Fibroblast of skin of abdomen (primary cell): ENCODE measurements around the gene KRT12. TPM values are rescaled to one million over a fixed set of nuclear protein-coding genes. Genes with fewer than 3 reads are reported as not detected.

Source experiments
- DNase-seq: peaks from one replicate; pipeline ENCODE4 v3.0.0-alpha.2; 2013
- polyA plus RNA-seq, 2 experiments: library from polyadenylated mRNA; unstranded; fragments of 120-200 nt; gene quantifications; one replicate each; pipeline ENCODE4 v1.2.1, GENCODE V29; 2013; ENCODE audit not compliant: insufficient read length in 2 of 2

KRT12 gene
- not detected for polyA plus RNA-seq (2013, experiment 1 of 2; ENCODE audit: insufficient read length)
- polyA plus RNA-seq (2013, experiment 2 of 2; ENCODE audit: insufficient read length) = not detected

- DNase-seq = no peak
Measured at GRCh38 chr17:40866838-40867237, at the start of gene KRT12. KRT12 (minus strand) TSS chr17:40867223; CDS start chr17:40867186, 37 bp downstream.

DNA sequence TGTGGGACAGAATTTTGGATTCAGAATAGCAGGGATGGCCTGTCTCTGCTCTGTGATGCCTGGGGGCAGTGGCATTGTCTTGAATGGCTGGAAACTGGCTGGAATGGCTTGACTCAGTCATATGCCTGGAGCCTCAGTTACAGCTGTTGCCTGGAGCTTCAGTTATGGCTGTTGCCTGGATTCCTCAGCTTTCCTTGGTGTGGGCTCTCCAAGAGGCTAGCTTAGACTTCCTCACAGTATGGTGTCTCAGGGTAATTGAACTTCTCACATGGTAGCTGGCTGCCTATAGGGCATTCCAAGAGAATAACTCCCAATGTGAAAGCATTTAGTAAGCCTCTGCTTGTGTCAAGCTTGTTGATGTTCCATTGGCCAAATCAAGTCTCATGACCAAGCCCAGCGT is 49.3 kb upstream of the KRT12 start:
- DNase-seq = no peak

DNA sequence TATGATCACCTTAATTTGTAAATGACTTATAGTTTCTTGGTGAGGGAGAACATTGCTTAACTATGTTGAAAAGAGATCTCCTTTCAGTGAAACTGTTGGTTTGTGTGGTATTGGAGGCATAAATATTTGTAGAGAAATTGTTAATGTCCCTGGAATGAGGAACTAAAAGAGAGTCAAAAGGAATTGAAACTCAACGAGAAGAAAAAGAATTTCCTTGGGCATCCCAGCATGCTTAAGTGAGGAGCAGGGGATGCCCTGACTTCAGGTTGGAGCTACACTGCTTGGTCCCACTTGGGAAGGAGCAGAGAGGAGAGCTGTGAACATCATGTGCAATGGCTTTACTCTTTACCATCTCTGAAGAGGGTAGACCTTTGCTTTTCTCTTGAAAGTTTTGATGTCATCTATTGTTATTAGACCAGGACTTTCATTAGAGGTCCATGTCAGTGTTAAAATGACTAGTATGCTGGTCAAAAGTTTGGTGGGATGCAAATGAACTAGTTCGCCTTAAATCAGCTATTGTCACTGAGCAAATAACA is 48.8 kb upstream of the KRT12 start:
- peak; percentile 67 for DNase-seq

DNA sequence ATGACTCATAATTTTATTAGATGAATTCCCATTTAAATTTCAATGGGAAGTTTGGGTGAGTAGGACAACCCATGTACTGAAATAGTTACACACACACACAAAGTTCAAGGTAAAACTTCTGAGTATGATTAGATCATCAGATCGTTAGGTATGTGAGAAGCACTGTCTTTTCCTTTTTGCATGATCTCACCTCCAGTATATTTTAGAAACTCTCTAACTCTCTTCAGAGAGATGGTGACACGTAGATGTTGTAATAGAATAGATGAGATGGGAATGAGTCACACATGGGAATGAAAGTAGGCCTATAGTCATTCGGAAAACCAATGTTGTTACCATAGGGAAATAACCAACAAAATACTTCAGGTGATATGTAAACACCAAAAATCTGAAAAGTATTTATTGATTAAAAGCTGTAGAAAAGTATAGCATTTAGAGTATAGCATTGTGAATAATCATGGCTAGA is 48.2 kb upstream of the KRT12 start:
- peak; percentile 94 for DNase-seq

DNA sequence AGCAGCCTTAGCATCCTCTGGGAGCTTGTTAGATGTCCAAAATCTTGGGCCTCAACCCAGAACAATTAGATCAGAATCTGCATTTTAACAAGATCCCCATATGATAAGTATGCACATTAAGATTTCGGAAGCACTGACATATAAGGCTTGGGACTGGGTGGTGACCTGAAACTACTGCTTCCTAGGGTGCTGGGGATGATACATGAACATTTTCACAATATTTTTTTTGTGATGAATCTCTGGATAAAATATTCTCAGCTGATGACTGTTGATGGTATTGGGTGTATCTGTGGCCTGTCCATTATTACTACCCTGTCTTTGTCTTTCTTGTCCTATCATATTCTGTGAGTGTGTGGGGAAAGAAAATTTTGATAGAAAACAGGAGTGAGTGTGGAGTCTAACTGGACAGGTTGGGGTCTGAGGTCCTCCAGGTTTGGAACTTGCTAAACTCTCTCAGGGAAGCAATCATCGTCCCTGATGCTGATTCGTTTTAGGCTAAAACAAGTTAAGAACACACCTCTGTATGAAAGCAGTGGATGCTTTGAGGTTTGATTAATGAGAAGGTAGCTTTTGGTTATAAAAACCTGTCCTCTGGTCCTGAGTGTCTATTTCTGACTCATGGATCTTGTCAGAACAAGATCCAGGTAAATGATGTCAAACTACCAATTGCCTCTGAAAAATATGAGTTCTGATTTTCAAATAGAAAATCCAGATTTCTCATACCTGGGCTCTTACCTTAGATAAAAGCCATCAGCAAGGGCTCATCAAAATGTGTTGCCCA is 47.2 kb upstream of the KRT12 start:
- no peak for DNase-seq

GRCh38 chr17:40912486-40913210 is 45.6 kb upstream of the KRT12 start:
- DNase-seq = no peak

DNA sequence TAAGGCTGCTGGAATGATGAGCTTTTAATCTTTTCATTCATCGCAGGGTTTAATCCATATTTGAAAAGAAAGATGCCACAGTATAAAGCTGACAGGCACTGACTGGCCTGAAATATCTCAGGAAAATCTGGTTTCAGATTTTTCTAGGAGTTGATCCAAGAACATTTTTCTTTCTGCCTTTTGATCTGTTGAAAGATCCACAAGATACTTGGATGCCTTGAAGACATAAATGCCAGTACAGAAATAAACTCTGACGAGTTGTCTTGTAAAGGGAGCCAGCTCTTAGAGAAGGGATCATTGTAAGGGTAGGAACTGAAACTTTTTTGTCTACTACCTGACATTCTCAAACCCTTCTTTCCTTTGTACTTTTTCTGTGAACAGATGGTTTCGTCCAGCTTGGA is 43.4 kb upstream of the KRT12 start:
- DNase-seq = peak; percentile 89

DNA sequence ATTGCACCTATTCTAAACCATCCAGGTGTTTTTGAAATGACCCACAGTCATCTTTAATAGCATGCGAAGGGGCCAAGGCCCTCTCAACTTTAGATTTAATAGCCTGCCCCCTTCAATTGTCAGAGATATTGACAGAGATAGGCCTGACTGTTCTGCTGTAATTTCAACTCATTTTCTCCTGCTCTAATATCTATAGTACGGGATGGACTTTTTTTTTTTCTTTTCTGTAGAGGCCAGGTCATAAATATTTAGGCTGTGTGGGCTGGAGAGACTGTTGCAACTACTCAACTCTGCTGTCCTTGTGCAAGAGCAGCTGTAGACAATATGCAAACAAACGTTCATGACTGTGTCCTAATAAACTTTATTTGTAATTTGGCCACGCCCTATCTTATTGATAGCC is 42.7 kb upstream of the KRT12 start:
- peak; percentile 77 for DNase-seq

DNA sequence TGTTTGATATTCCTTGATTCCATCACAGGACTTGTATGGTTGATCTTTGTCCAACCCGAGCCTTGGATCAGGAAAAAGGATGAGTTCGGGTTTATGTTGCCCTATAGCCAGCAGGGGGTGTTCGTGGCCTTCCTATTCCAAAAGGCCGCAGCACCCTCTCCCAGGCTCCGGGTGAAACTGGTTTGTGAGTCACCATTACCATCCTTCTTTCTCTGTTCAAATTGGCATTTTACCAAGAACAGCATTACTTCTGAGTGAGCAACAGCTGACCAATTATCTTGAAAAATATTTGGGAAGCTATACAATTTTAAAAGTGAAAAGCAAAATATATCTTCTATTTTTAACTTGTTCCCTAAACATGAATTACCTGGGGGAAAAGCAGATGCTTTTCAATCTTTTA is 42.3 kb upstream of the KRT12 start:
- DNase-seq = peak; percentile 97

DNA sequence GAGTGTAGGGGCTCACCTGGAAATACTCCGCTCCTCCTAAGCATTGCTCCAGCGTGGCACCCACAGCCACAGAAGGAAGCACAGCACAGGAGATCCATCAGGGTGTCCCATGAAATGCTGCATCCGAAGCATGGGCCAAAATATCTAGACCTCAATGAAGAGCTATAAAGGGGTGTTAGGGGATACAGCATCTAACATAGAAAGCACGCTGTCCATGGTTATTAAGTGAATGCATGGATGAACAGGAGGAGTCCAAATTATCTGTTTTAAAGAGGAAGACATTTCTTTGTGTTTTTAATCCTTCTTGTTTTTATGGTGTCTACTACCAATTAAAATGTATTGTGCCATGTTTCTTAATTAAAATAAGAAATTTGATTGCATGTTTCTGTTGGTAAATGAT is 39.6 kb upstream of the KRT12 start:
- DNase-seq = no peak

GRCh38 chr17:40905370-40905769 is 38.3 kb upstream of the KRT12 start:
- no peak for DNase-seq

GRCh38 chr17:40903129-40903847 is 36.3 kb upstream of the KRT12 start:
- peak; percentile 58 for DNase-seq

GRCh38 chr17:40902498-40902897 is 35.5 kb upstream of the KRT12 start:
- DNase-seq = no peak

GRCh38 chr17:40901981-40902474 is 35.0 kb upstream of the KRT12 start:
- no peak for DNase-seq

- DNase-seq = no peak
Measured at GRCh38 chr17:40900809-40901356, 33.9 kb upstream of the KRT12 start.

DNA sequence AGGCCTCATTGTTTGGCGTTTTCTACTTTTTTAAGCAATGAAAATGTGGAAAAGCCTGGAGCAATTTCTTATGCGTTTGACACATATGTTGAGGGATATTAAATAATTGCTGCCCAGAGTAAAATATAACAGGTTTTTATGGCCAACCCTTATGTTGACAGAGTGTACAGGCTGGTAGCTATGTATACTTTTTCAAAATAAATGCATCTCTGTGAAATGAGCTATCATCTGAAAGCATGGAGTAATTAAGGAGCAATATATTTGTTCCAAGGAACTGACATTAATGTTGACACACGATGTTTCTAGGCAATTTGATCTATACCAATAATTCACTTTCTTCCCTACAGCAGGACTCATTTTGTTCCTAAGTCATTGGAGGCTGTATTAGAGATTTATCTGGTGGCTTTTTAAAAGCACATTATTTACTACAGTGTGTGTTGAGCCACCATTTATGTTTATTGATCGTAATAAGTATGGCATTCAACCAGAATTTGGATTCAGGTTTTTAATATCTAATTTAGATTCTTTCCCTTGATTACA is 30.0 kb upstream of the KRT12 start:
- DNase-seq = no peak

DNA sequence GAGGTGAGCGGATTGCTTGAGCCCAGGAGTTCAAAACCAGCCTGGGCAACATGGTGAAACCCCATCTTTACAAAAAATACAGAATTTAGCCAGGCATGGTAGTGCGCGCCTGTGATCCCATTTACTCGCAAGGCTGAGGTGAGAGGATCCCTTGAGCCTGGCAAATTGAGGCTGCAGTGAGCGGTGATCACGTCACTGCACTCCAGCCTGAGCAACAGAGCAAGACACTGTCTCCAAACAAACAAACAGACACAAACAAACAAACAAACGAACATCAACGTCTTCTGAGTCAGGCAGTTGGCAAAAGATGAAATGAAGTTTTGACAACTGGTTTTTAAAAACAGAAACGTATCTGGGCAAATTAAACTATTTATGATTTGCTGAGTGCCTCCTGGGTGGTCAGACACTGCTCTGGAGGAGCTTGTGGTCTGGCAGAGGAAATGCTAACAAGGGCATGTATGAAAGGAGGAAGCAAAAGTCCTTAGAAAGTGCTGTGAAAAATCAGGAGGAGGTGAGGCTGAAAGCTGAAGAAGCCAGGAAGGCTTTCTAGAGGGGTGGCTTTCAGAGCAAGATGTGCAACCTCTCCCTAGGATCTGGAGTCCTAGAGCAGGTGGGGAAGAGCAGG is 28.2 kb upstream of the KRT12 start:
- DNase-seq = peak; percentile 19

GRCh38 chr17:40888196-40888720 is 21.2 kb upstream of the KRT12 start:
- no peak for DNase-seq

GRCh38 chr17:40886090-40886489 is 19.1 kb upstream of the KRT12 start:
- peak; percentile 32 for DNase-seq

GRCh38 chr17:40884708-40885512 is 17.9 kb upstream of the KRT12 start, which contains the start of gene KRT20:
KRT20 (minus strand) TSS chr17:40885242; CDS start chr17:40885185, 57 bp downstream.
- no peak for DNase-seq
